HG02885 (cell line): ENCODE results near the gene FAM131A.

Experiments used
- ATAC-seq: cut with Tn5 transposase; IDR thresholded peaks from one replicate; pipeline ENCODE4 v1.9.1; 2021; ENCODE audit warnings: mild to moderate bottlenecking; ENCODE audit not compliant: unreplicated experiment, poor library complexity

FAM131A gene

DNA sequence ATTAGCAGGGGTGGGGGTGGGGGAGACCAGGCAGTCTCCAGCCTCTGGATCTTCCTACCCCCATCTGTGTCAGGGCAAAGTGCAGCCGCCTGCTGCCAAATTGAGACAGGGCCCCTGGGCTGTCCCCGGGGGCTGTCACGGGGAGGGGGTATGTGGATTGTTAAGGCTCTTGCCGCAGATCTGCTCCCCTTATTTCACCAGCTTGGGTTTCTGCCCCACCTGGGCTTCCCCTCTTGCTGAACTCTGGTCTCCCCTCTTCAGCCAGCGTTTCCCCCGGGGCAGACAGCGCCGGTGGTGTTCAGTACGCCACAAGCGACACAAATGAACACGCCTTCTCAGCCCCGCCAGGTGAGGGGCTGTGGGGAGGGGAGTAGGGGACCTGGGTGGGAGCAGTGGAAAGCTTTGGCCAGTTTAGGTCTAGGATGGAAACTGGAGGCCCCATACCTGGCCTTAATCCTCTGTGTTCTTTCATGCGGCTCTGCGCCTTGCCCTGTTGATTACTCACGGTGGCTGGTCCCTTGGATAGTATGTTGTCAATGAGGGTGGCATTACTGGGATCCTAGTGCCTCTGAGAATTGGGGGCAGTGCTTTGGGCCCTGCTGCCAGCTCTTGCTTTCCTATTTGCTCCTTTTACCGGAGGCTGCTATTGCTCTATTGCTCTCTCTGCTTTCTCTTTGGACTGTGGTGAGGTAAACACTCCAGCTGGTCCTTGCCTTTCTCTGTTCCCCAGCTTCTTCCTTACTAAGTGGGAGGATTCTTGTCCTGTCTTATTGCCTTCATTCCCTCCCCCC lies 21.3 kb upstream of the FAM131A start:
- no peak for ATAC-seq

DNA sequence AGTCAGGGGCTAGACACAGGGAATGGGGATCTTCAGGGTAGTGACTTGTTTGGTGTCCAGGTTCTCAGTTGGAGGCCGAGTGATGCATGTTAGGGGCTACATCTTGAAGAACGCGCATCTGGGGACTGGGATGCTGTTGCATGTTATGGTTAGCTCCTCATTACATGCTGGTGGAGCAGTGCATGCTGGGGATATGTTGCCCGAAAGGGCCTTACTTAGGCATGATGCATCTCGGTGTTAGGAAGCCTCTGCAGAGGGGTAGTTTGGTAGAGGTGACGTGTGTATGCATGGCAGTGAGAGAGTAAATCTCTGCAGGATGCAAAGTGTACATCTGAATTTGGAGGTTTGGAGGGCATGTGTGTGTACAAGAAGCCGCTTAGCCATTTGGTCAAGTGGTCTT lies 20.6 kb upstream of the FAM131A start:
- no peak for ATAC-seq

DNA sequence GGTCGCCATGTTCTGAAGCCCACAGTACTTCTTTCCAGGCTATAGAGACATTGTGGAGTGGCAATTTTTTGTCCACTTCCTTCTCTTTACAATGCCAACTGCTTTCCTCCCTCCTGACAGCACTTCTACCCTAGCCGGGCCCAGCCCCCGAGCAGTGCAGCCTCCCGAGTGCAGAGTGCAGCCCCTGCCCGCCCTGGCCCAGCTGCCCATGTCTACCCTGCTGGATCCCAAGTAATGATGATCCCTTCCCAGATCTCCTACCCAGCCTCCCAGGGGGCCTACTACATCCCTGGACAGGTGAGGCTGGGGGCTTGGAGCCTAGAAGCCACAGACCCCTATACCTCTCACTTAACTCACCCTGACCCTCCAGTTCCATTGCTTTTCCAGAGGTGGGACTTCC lies 20.2 kb upstream of the FAM131A start:
- no peak for ATAC-seq

GRCh38 chr3:184320104-184320445 lies 17.3 kb upstream of the FAM131A start:
- no peak for ATAC-seq

DNA sequence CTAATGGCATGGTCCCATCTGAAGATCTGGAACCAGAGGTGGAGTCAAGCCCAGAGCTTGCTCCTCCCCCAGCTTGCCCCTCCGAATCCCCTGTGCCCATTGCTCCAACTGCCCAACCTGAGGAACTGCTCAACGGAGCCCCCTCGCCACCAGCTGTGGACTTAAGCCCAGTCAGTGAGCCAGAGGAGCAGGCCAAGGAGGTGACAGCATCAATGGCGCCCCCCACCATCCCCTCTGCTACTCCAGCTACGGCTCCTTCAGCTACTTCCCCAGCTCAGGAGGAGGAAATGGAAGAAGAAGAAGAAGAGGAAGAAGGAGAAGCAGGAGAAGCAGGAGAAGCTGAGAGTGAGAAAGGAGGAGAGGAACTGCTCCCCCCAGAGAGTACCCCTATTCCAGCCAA lies 15.7 kb upstream of the FAM131A start:
- no peak for ATAC-seq

DNA sequence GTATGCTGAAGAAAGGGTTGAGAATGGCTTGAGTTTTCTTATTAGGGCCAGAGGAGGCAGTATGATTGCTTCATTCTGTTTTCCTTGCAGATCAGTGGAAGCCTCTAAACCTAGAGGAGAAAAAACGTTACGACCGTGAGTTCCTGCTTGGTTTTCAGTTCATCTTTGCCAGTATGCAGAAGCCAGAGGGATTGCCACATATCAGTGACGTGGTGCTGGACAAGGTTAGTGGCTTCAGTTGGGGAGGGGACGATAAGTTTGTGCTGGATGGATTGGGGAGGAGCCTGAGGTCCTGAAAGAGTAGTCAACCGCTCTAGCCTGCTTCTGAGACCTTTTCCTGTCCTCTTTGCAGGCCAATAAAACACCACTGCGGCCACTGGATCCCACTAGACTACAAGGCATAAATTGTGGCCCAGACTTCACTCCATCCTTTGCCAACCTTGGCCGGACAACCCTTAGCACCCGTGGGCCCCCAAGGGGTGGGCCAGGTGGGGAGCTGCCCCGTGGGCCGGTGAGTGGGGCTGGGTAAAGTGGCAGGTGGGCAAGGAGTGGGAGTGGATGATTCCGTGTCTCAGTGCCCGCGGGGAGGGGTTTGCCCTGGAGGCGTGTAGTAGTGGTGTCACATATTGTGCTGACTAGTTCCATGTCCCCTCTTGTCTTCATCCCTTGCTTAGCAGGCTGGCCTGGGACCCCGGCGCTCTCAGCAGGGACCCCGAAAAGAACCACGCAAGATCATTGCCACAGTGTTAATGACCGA lies 14.5 kb upstream of the FAM131A start:
- no peak for ATAC-seq

DNA sequence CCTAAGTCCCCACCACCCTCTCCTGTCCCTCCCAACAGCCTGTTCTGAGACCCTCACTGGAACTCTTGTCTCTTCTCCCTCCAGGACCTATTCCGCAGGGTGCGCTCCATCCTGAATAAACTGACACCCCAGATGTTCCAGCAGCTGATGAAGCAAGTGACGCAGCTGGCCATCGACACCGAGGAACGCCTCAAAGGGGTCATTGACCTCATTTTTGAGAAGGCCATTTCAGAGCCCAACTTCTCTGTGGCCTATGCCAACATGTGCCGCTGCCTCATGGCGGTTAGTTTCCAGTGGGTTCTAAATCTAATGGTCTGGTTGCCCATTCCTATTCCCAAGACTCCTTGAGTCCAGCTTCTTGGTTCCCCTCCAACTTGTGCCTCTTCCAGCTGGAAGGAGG lies 13.7 kb upstream of the FAM131A start:
- no peak for ATAC-seq

- no peak for ATAC-seq
Observed at GRCh38 chr3:184325269-184325668, 12.1 kb upstream of the FAM131A start.

- ATAC-seq = no peak
Observed at GRCh38 chr3:184325715-184326369, 11.6 kb upstream of the FAM131A start.

- no peak for ATAC-seq
Observed at GRCh38 chr3:184327171-184327570, 10.2 kb upstream of the FAM131A start.

DNA sequence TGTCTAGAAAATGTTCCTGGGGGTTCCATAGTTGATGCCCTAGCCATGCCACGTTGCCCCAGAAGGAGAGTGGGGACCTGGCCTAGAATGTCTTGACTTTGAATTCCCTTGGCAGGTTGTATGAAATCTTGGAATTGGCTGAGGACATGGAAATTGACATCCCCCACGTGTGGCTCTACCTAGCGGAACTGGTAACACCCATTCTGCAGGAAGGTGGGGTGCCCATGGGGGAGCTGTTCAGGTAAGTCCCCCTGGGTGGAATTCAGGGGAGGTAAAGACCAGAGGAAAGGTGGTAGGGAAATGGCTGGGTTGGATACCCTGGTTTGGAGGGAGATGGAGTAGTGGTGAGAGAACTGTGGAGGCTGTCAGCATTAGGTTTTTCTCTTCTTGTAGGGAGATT lies 8.9 kb upstream of the FAM131A start:
- ATAC-seq = no peak

DNA sequence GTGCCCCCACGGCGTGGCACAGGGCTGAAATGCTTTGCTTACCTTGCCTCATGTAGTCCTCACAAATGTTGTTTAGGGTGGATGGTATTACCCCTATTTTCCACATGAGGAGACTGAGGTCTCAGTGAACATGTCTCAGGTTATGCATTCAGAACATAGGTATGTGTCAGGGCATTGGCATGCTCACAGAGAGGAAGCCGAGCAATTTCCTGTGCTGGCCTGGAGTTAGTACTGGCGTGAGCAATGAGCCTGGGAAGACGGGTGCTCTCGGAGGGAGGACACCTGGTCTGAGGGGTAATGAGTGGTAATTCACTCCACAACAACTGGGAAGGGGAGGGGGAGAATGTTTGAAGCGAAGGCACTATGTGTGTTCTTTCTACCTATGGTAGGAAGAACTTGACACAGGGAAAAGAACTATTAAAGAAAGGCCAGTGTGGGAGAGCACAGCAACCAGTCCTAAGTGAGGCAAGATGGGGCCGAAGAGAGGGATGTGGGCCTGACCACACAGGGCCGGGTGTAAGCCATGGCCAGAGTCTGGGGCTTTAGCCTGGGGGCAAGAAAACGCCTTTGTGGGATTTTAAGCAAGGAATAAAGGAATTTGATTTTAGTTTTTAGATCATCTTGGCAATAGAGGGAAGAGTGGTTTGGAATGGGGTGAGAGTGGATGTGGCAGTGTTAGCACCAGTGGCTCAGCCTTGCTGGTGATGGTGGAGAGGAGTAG lies 4.9 kb upstream of the FAM131A start:
- ATAC-seq = no peak

DNA sequence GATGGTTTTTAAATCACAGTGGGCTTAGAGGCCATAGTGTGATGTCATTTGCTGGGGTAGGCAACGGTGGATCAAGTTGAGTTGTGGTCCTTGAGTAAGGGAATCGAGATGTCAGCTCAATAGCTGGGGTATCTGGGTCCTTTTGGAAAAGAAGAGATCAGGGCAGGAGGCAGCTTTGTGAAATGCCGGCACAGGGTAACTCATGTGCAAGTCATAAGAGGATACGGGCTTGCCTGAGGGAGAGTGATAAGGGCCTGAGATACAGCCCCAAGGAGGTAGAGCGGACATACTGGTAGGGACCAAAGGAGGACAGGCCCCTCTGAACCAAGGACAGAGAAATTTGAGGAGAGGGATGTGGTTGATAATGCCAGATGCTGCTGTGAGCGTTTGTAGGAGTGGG lies 4.2 kb upstream of the FAM131A start:
- no peak for ATAC-seq

DNA sequence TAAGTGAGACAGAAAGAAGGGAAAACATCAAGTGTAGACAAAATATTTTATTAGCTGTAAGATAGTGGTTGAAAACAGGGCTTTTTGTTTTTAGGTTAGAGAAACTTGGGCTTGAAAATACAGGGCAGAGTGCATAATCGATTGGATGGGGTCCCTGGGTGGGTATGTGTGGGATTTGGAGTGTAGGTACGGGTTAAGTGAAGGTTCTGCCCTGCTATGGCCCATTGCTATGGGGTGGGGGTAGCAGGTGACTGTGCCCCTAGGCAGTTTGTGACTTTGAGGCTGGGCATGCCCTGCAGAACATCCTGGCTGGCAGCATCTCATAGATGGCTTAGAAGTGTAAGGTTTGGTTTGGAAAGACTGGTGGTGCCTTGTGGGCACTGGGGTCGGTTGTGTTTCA lies 3.7 kb upstream of the FAM131A start:
- no peak for ATAC-seq

- ATAC-seq = no peak
Observed at GRCh38 chr3:184334470-184335158, 2.8 kb upstream of the FAM131A start.

DNA sequence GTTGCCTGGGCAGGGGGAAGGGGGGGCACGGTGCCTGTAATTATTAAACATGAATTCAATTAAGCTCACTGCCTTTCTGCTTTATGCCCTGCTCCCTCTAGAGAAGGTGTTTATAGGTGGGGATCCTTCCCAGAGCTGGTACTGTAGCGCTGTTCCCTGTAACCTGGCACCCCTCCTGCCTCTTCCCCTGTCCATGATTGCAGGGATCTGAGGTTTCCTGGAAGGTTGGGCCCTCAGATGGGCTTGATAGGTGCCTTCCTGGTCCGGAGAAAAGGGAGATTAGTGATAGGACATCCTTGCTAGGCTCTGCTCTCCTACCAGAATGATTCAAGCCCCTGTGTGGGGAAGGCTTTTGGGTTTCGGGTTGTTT lies 2.1 kb upstream of the FAM131A start:
- no peak for ATAC-seq

GRCh38 chr3:184335661-184336546 lies 1.5 kb upstream of the FAM131A start:
- peak; percentile 80 for ATAC-seq

GRCh38 chr3:184336547-184337398 lies 627 bp upstream of the FAM131A start:
- ATAC-seq = no peak
